IMR-90 (cell line): ENCODE measurements around the gene NRIP3. TPM values are rescaled to one million over a fixed set of nuclear protein-coding genes. Genes with fewer than 3 reads are reported as not detected.
A peak's percentile ranks its signal among the peaks of the same experiment; 100 is the strongest.
"Not testable (repeated sequence)": the region's sequence is repeated elsewhere in the genome, so short reads cannot be mapped to it uniquely, and the experiment has no call there.

Experiments
- ATAC-seq: fragments of 200-7000 bp; cut with Tn5 transposase; 2 replicates; pipeline ENCODE4 v1.9.1; 2020; ENCODE audit warnings: low read depth, mild to moderate bottlenecking, moderate library complexity
- BruUV-seq: library from RNA; stranded (reverse); fragments of 400-500 nt; replicated peaks from 2 replicates; lab custom pipeline; 2021; lab: Mats Ljungman, UMichigan
- CTCF ChIA-PET: fragments of 300-600 bp; formaldehyde crosslinking; extraction: SDS; loops from one replicate; lab custom pipeline; 2021; ENCODE audit warnings: antibody characterized with exemption; lab: Yijun Ruan, JAX
- POLR2A ChIA-PET: fragments of 300-600 bp; sonication (Branson Sonifier 250); formaldehyde crosslinking; loops from one replicate; lab custom pipeline; 2022; ENCODE audit warnings: antibody characterized with exemption; ENCODE audit not compliant: unreplicated experiment; lab: Charles Lee
- DNase-seq: peaks from one replicate; pipeline ENCODE4 v3.0.0; 2013
- H2AFZ ChIP-seq: replicated peaks from 2 replicates; pipeline ENCODE3; 2013; ENCODE audit warnings: low read length, mild to moderate bottlenecking; ENCODE audit not compliant: poor library complexity
- H2AK5ac ChIP-seq: 2 replicates; pipeline ENCODE4 v1.6.1; 2013; ENCODE audit warnings: low read depth, low read length, inconsistent platforms
- H2AK9ac ChIP-seq: replicated peaks from 2 replicates; pipeline ENCODE3; 2013; ENCODE audit warnings: mild to moderate bottlenecking, low read depth, low read length, moderate library complexity; ENCODE audit not compliant: poor library complexity
- H2BK120ac ChIP-seq: 2 replicates; pipeline ENCODE4 v1.6.1; 2013; ENCODE audit warnings: low read depth, low read length, inconsistent platforms
- H2BK15ac ChIP-seq: 3 replicates; pipeline ENCODE4 v1.6.1; 2013; ENCODE audit warnings: low read depth, low read length, inconsistent platforms
- H2BK20ac ChIP-seq: 2 replicates; pipeline ENCODE4 v1.6.1; 2013; ENCODE audit warnings: low read depth, mild to moderate bottlenecking, inconsistent platforms, low read length, moderate library complexity
- H2BK5ac ChIP-seq: 2 replicates; pipeline ENCODE4 v1.6.1; 2013; ENCODE audit warnings: mild to moderate bottlenecking, low read depth, low read length, inconsistent platforms; ENCODE audit not compliant: poor library complexity, severe bottlenecking
- H3K14ac ChIP-seq: replicated peaks from 2 replicates; pipeline ENCODE4 v1.6.1; 2013; ENCODE audit warnings: low read depth, low read length, inconsistent platforms
- H3K18ac ChIP-seq: 2 replicates; pipeline ENCODE4 v1.6.1; 2013; ENCODE audit warnings: low read depth, low read length, control low read depth
- H3K23ac ChIP-seq: 2 replicates; pipeline ENCODE4 v1.6.1; 2013; ENCODE audit warnings: low read depth, low read length, inconsistent platforms
- H3K27ac ChIP-seq: 2 replicates; pipeline ENCODE4 v1.5.1; 2013; ENCODE audit warnings: mild to moderate bottlenecking, control low read depth, low read length; ENCODE audit not compliant: insufficient read depth
- H3K27me3 ChIP-seq: 2 replicates; pipeline ENCODE4 v1.6.1; 2013; ENCODE audit warnings: low read length; ENCODE audit not compliant: control insufficient read depth, insufficient read depth
- H3K36me3 ChIP-seq: 2 replicates; pipeline ENCODE4 v1.6.1; 2013; ENCODE audit warnings: low read length, mixed read lengths; ENCODE audit not compliant: control insufficient read depth, insufficient read depth
- H3K4ac ChIP-seq: 2 replicates; pipeline ENCODE4 v1.6.1; 2013; ENCODE audit warnings: low read depth, low read length, inconsistent platforms
- H3K4me1 ChIP-seq: 2 replicates; pipeline ENCODE4 v1.6.1; 2013; ENCODE audit warnings: low read length, mixed read lengths; ENCODE audit not compliant: control insufficient read depth, insufficient read depth
- H3K4me2 ChIP-seq: 2 replicates; pipeline ENCODE4 v1.6.1; 2013; ENCODE audit warnings: low read depth, mild to moderate bottlenecking, control low read depth, low read length, moderate library complexity
- H3K4me3 ChIP-seq: 2 replicates; pipeline ENCODE4 v1.5.1; 2013; ENCODE audit warnings: low read depth, mild to moderate bottlenecking, control low read depth, low read length, moderate library complexity; ENCODE audit not compliant: insufficient read depth
- H3K56ac ChIP-seq: 2 replicates; pipeline ENCODE4 v1.6.1; 2013; ENCODE audit warnings: low read length, inconsistent platforms; ENCODE audit not compliant: insufficient read depth; ENCODE audit errors: extremely low read depth
- H3K79me1 ChIP-seq, 2 experiments: 2 replicates each; pipeline ENCODE4 v1.6.1; 2013; ENCODE audit warnings: low read length in 2 of 2, inconsistent platforms in 1 of 2, low read depth in 1 of 2
- H3K9ac ChIP-seq: 2 replicates; pipeline ENCODE4 v1.6.1; 2013; ENCODE audit warnings: low read depth, low read length, control low read depth
- H3K9me1 ChIP-seq: 2 replicates; pipeline ENCODE4 v1.6.1; 2013; ENCODE audit warnings: low read length, inconsistent platforms; ENCODE audit not compliant: insufficient read depth
- H3K9me3 ChIP-seq: 2 replicates; pipeline ENCODE4 v1.6.1; 2013; ENCODE audit warnings: low read length; ENCODE audit not compliant: control insufficient read depth, insufficient read depth
- H4K20me1 ChIP-seq: 2 replicates; pipeline ENCODE4 v1.6.1; 2013; ENCODE audit warnings: low read length, inconsistent platforms; ENCODE audit not compliant: insufficient read depth
- H4K5ac ChIP-seq: 2 replicates; pipeline ENCODE4 v1.6.1; 2013; ENCODE audit warnings: mild to moderate bottlenecking, low read depth, low read length, control low read depth
- H4K8ac ChIP-seq, 2 experiments: 2 replicates each; pipeline ENCODE4 v1.6.1; 2013; ENCODE audit warnings: low read depth in 2 of 2, low read length in 2 of 2, control low read depth in 1 of 2, inconsistent platforms in 1 of 2
- H4K91ac ChIP-seq: 2 replicates; pipeline ENCODE4 v1.6.1; 2013; ENCODE audit warnings: low read depth, low read length, inconsistent platforms; ENCODE audit not compliant: insufficient read depth
- whole genome bisulfite sequencing, 2 experiments: methylation state at CpG; one replicate each; pipeline versions ENCODE4 v1.1.5 to v1.1.7; 2013; ENCODE audit warnings: missing lambda C conversion rate in 2 of 2; ENCODE audit not compliant: insufficient read length in 1 of 2; ENCODE audit errors: extremely low coverage in 2 of 2; 5-methylcytosine and 5-hydroxymethylcytosine counted together
- dilution Hi-C: fragments of 300-500 bp; cut with HindIII; formaldehyde crosslinking; loops from one replicate; pipeline ENCODE4 v1.14.3; 2018; ENCODE audit warnings: low sequenced_read_pairs; ENCODE audit not compliant: unreplicated experiment
- in situ Hi-C: fragments of 300-500 bp; cut with MboI; formaldehyde crosslinking; loops from 3 replicates; pipeline ENCODE4 v1.14.3; 2019; ENCODE audit warnings: low sequenced_read_pairs, inconsistent platforms, mixed read lengths
- intact Hi-C: fragments of 100-400 bp; cut with micrococcal nuclease; formaldehyde crosslinking; loops from 2 replicates; pipeline ENCODE4 v1.10.0; 2022
- polyA plus RNA-seq, 3 experiments: library from polyadenylated mRNA; depleted of rRNA; stranded (reverse); fragments of >200 nt; gene quantifications; 2 replicates each; pipeline ENCODE4 v1.2.3, GENCODE V29; 2012; ENCODE audit warnings: low replicate concordance in 1 of 3
- total RNA-seq: library from RNA; depleted of rRNA; stranded (reverse); fragments of >200 nt; gene quantifications from 2 replicates; pipeline ENCODE4 v1.2.3, GENCODE V29; 2012

The NRIP3 gene
- total and polyA plus RNA-seq, 2 of the 4 experiments (the other 2 are of a cell fraction) = 11.5 to 43.6 TPM

GRCh38 chr11:8935789-8936188, 68.0 kb downstream of the NRIP3 start:
- not testable (repeated sequence) for H3K27ac ChIP-seq

More at GRCh38 chr11:8935789-8936188, 68.0 kb downstream of the NRIP3 start:
- H3K18ac ChIP-seq, H4K91ac ChIP-seq, H3K56ac ChIP-seq, H3K4me2 ChIP-seq, H3K4me3 ChIP-seq, DNase-seq, H2BK5ac ChIP-seq, H2AFZ ChIP-seq, dilution Hi-C loops, H3K9ac ChIP-seq, H2AK9ac ChIP-seq, H3K9me3 ChIP-seq, H3K4me1 ChIP-seq, BruUV-seq, H3K27me3 ChIP-seq, ATAC-seq, H3K79me1 ChIP-seq, H3K9me1 ChIP-seq, H4K5ac ChIP-seq, H3K36me3 ChIP-seq, in situ Hi-C loops, H4K20me1 ChIP-seq, POLR2A ChIA-PET: not testable (repeated sequence)
- CTCF ChIA-PET = interaction anchor here (1.5 kb wide), 1 partner anchor 13 kb away, joined by 3 read pairs; no protein-coding TSS in a partner anchor
- Histone ChIP-seq H2BK120ac (peak overlapping the region; percentile 67), H4K8ac (peak overlapping the region in 1 of 2 experiments; percentile 63; a peak in 1 of 4 replicates), H2BK20ac (peak overlapping the region; percentile 64; the same call in 1 of the 2 replicates), H3K14ac (peak overlapping the region; percentile 39), H2AK5ac (peak overlapping the region; percentile 67), H3K23ac (0 out of 2 replicates have a peak overlapping the region, but pooled peaks have one; percentile 44), H2BK15ac (peak overlapping the region; percentile 35; the same call in 1 of the 3 replicates), H3K4ac (peak overlapping the region; percentile 84; the same call in 1 of the 2 replicates)
- WGBS, 2 experiments = no CpG with 5 or more reads among the region's 2 CpGs
- intact Hi-C loops = loop anchor here (2.0 kb wide), 1 partner anchor 19 kb away; no protein-coding TSS in a partner anchor
